B cell (primary cell): ENCODE data around the gene MC5R. TPM values are rescaled to one million over a fixed set of nuclear protein-coding genes. Genes with fewer than 3 reads are reported as not detected.

ENCODE experiments used
- ATAC-seq: fragments of 200-7000 bp; cut with Tn5 transposase; one replicate; pipeline ENCODE4 v1.10.0; 2021; ENCODE audit warnings: low read depth, mild to moderate bottlenecking, moderate number of reproducible peaks, moderate library complexity
- CTCF ChIA-PET: fragments of 350-600 bp; sonication (Branson Sonifier 250); formaldehyde crosslinking; loops from one replicate; lab custom pipeline; 2021; ENCODE audit warnings: antibody characterized with exemption, inconsistent platforms; lab: Charles Lee
- POLR2A ChIA-PET: fragments of 350-600 bp; sonication (Branson Sonifier 250); formaldehyde crosslinking; loops from one replicate; lab custom pipeline; 2021; ENCODE audit warnings: antibody characterized with exemption; lab: Charles Lee
- DNase-seq: peaks from one replicate; pipeline ENCODE4 v3.0.0; 2013
- H2AFZ ChIP-seq: 2 replicates; pipeline ENCODE4 v1.6.1; 2012; ENCODE audit warnings: mild to moderate bottlenecking, low read depth, low read length; ENCODE audit not compliant: insufficient read depth, poor library complexity, severe bottlenecking
- H3K27ac ChIP-seq, 2 donors: 1 replicate in 1 of 2; 2 replicates in 1 of 2; pipeline ENCODE4 v1.5.1; 2012 to 2013; ENCODE audit warnings: low read length in 2 of 2, mild to moderate bottlenecking in 2 of 2, moderate library complexity in 1 of 2
- H3K27me3 ChIP-seq, 4 experiments: fragments of 200-600 bp in 1 of 4; sonication (generic) in 1 of 4; replicated peaks in 1 of 4; 1 replicate in 2 of 4; 2 replicates in 2 of 4; pipeline versions ENCODE4 v1.6.1 to v1.7.0; 2013 to 2016; ENCODE audit warnings: low read length in 3 of 4, mild to moderate bottlenecking in 2 of 4, mixed read lengths in 1 of 4, moderate library complexity in 1 of 4; ENCODE audit not compliant: insufficient read depth in 4 of 4, control insufficient read depth in 3 of 4; ENCODE audit errors: control extremely low read depth in 1 of 4
- H3K36me3 ChIP-seq, 2 experiments: replicated peaks in 1 of 2; 1 replicate in 1 of 2; 2 replicates in 1 of 2; pipeline versions ENCODE4 v1.6.1 to v1.7.1; 2013; ENCODE audit warnings: low read length in 1 of 2; ENCODE audit not compliant: insufficient read depth in 2 of 2, control insufficient read depth in 1 of 2; ENCODE audit errors: control extremely low read depth in 1 of 2, extremely low read depth in 1 of 2
- H3K4me1 ChIP-seq, 2 donors: fragments of 200-600 bp in 1 of 2; sonication (generic) in 1 of 2; 1 replicate in 1 of 2; 2 replicates in 1 of 2; pipeline versions ENCODE4 v1.5.1 to v1.6.1; 2013 to 2017; ENCODE audit warnings: low read length in 2 of 2; ENCODE audit not compliant: control insufficient read depth in 2 of 2, insufficient read depth in 2 of 2
- H3K4me2 ChIP-seq: replicated peaks from 2 replicates; pipeline ENCODE3; 2012; ENCODE audit warnings: mild to moderate bottlenecking, low read depth, low read length; ENCODE audit not compliant: poor library complexity, severe bottlenecking
- H3K4me3 ChIP-seq, 5 experiments: fragments of 200-600 bp in 1 of 5; sonication (generic) in 1 of 5; 1 replicate in 3 of 5; 2 replicates in 2 of 5; pipeline versions ENCODE4 v1.5.1 to v1.7.0; 2011 to 2016; ENCODE audit warnings: low read length in 4 of 5, mild to moderate bottlenecking in 4 of 5, low read depth in 2 of 5, control low read depth in 1 of 5, moderate library complexity in 1 of 5; ENCODE audit not compliant: insufficient read depth in 1 of 5; ENCODE audit errors: control extremely low read depth in 1 of 5, extremely low read depth in 1 of 5
- H3K79me2 ChIP-seq: fragments of 200-600 bp; sonication (generic); one replicate; pipeline ENCODE4 v1.6.0; 2016; ENCODE audit warnings: low read length; ENCODE audit not compliant: control insufficient read depth, insufficient read depth
- H3K9ac ChIP-seq: fragments of 200-600 bp; sonication (generic); 2 replicates; pipeline ENCODE4 v1.6.1; 2017; ENCODE audit warnings: mild to moderate bottlenecking, low read length, moderate library complexity
- H3K9me3 ChIP-seq, 3 donors: one replicate each; pipeline versions ENCODE4 v1.6.1 to v1.7.1; 2013; ENCODE audit warnings: low read length in 2 of 3; ENCODE audit not compliant: control insufficient read depth in 2 of 3, insufficient read depth in 1 of 3; ENCODE audit errors: control extremely low read depth in 1 of 3
- H4K20me1 ChIP-seq: 2 replicates; pipeline ENCODE4 v1.6.0; 2012; ENCODE audit warnings: mild to moderate bottlenecking, low read length; ENCODE audit not compliant: insufficient read depth, control insufficient read depth, poor library complexity, severe bottlenecking
- H3K27ac Mint-ChIP-seq: one replicate; pipeline ENCODE4 v1.8.0; 2021; ENCODE audit warnings: mixed read lengths
- H3K27me3 Mint-ChIP-seq: one replicate; pipeline ENCODE4 v1.8.0; 2021; ENCODE audit warnings: mixed read lengths
- H3K4me1 Mint-ChIP-seq: one replicate; pipeline ENCODE4 v1.8.0; 2021; ENCODE audit warnings: mixed read lengths
- H3K4me3 Mint-ChIP-seq: one replicate; pipeline ENCODE4 v1.8.0; 2021; ENCODE audit warnings: mixed read lengths
- H3K9me3 Mint-ChIP-seq: one replicate; pipeline ENCODE4 v1.8.0; 2022; ENCODE audit warnings: mixed read lengths; ENCODE audit not compliant: insufficient read depth
- EZH2 ChIP-seq: IDR thresholded peaks from 2 replicates; pipeline ENCODE4 v1.6.1; 2012; ENCODE audit warnings: borderline replicate concordance, low read depth, mild to moderate bottlenecking, moderate library complexity, low read length; ENCODE audit not compliant: insufficient read depth, poor library complexity, severe bottlenecking
- WGBS: methylation state at CpG from one replicate; pipeline ENCODE4 v1.1.5; 2013; ENCODE audit warnings: missing lambda C conversion rate; ENCODE audit not compliant: insufficient coverage; 5-methylcytosine and 5-hydroxymethylcytosine counted together
- intact Hi-C: fragments of 100-400 bp; cut with micrococcal nuclease; formaldehyde crosslinking; loops from one replicate; pipeline ENCODE4 v1.10.0; 2022
- polyA plus RNA-seq: library from polyadenylated mRNA; depleted of rRNA; stranded (reverse); fragments of >200 nt; gene quantifications from 2 replicates; pipeline ENCODE4 v1.2.3, GENCODE V29; 2012
- total RNA-seq, 2 donors: library from RNA; stranded (reverse); fragments of 120-200 nt in 1 of 2; gene quantifications; 1 replicate in 1 of 2; 2 replicates in 1 of 2; pipeline versions ENCODE4 v1.2.3 to v1.2.4, GENCODE V29; 2013 to 2022
- TF ChIP-seq, protein P1 (sequence below): fragments of 200-600 bp; IDR thresholded peaks from one replicate; pipeline ENCODE4 v1.8.0; 2022; ENCODE audit warnings: antibody characterized with exemption, mild to moderate bottlenecking

Gene MC5R
- total and polyA plus RNA-seq, 2 donors (not counting 1 experiment from before 2014, with no cell fraction given) = not detected

DNA sequence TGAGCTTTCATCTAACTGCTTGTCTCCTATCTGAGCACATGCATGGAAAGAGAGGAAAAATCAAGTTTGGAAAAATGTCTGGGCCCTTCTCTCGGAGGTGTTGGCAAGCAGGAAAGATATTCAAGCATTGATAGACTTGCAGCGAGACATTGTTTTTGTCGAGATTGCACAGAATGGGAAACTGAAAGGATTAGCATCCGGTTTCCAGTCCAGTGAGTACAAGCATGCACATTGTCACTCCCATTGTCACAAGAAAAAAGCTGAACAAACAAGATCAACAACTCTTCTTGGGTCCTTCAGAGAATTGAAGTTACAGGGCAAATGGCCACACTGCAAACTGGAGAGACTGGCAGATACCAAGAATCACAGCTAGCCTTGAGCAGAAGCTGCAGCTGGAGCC, 19.6 kb upstream of the MC5R start:
- Histone ChIP-seq H3K9me3 (no peaks in the 10 kb centered on the region), H3K4me2 (no peak overlapping the region), H3K27me3 (peaks cover 0 to 25% (median 9%) of the 10 kb centered on the region in 4 experiments), H3K4me3 (no peak overlapping the region), H3K9ac (no peak overlapping the region), H3K27ac (no peak overlapping the region), H3K36me3 (no peaks in the 10 kb centered on the region), H3K4me1 (peaks cover 8 to 9% of the 10 kb centered on the region in 2 donors), H3K79me2 (no peaks in the 10 kb centered on the region), H4K20me1 (no peaks in the 10 kb centered on the region), H2AFZ (no peak overlapping the region)
- DNase-seq (no peak), ATAC-seq (no peak)
- Mint-ChIP-seq H3K4me1 (peaks cover 4% of the 10 kb centered on the region), H3K27me3 (peaks cover 59% of the 10 kb centered on the region), H3K4me3 (no peak overlapping the region), H3K9me3 (no peaks in the 10 kb centered on the region), H3K27ac (no peak overlapping the region)
- CTCF ChIA-PET = interaction anchor here (4.0 kb wide), 1 partner anchor 9 kb away, joined by 24 read pairs; no protein-coding TSS in a partner anchor
- WGBS = 60% methylated on average over 4 of the region's 4 CpGs
- POLR2A ChIA-PET = no interaction called here
- intact Hi-C loops = no loop called here
- TF ChIP-seq, protein P1, sequence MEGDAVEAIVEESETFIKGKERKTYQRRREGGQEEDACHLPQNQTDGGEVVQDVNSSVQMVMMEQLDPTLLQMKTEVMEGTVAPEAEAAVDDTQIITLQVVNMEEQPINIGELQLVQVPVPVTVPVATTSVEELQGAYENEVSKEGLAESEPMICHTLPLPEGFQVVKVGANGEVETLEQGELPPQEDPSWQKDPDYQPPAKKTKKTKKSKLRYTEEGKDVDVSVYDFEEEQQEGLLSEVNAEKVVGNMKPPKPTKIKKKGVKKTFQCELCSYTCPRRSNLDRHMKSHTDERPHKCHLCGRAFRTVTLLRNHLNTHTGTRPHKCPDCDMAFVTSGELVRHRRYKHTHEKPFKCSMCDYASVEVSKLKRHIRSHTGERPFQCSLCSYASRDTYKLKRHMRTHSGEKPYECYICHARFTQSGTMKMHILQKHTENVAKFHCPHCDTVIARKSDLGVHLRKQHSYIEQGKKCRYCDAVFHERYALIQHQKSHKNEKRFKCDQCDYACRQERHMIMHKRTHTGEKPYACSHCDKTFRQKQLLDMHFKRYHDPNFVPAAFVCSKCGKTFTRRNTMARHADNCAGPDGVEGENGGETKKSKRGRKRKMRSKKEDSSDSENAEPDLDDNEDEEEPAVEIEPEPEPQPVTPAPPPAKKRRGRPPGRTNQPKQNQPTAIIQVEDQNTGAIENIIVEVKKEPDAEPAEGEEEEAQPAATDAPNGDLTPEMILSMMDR = no peak
- TF ChIP-seq EZH2 = no peak

GRCh38 chr18:13808294-13809042, 15.5 kb upstream of the MC5R start:
- H3K4me2 ChIP-seq = no peak overlapping the region
- Mint-ChIP-seq H3K4me1 (no peaks in the 10 kb centered on the region), H3K27me3 (peaks cover 36% of the 10 kb centered on the region), H3K4me3 (no peak overlapping the region), H3K9me3 (no peaks in the 10 kb centered on the region), H3K27ac (no peak overlapping the region)
- intact Hi-C loops = no loop called here
- ChIA-PET POLR2A (no interaction called here), CTCF (interaction anchor here (1.3 to 1.5 kb wide), 2 partner anchors 8 to 16 kb away, joined by 4 read pairs; partner anchors contain the start of gene MC5R)
- WGBS = 78% methylated on average over 6 of the region's 8 CpGs
- no peak overlapping the region for H3K4me3 ChIP-seq
- H3K79me2 ChIP-seq = no peaks in the 10 kb centered on the region
- no peak overlapping the region for H3K27ac ChIP-seq
- no peaks in the 10 kb centered on the region for H3K4me1 ChIP-seq
- H3K9ac ChIP-seq = no peak overlapping the region
- H2AFZ ChIP-seq = no peak overlapping the region
- H3K36me3 ChIP-seq = no peaks in the 10 kb centered on the region
- ATAC-seq (no peak), DNase-seq (no peak)
- H3K27me3 ChIP-seq = peaks cover 0 to 5% (median 2%) of the 10 kb centered on the region in 4 experiments
- TF ChIP-seq, protein P1 = no peak
- TF ChIP-seq EZH2 = no peak
- no peaks in the 10 kb centered on the region for H4K20me1 ChIP-seq
- H3K9me3 ChIP-seq = no peaks in the 10 kb centered on the region
